ENCODE measurements around the gene RAB3A. TPM values are rescaled to one million over a fixed set of nuclear protein-coding genes. Genes with fewer than 3 reads are reported as not detected.

Gene RAB3A
- total and polyA plus RNA-seq, 9 of the 15 experiments (the other 6 are each of a cell fraction or from before 2014, with no cell fraction given) = 0.17 to 5.1 (median 0.90) TPM; not detected in 1

- no peak for TF ChIP-seq ZNF175 (CRISPR knock-in tag; IDR thresholded peaks at IDR 0.05; ENCODE audit: low read depth)
- no peak for TF ChIP-seq PHF21A (IDR thresholded peaks at IDR 0.05; ENCODE audit: borderline replicate concordance, low read depth)
- no peak for TF ChIP-seq IRF2 (CRISPR knock-in tag; IDR thresholded peaks at IDR 0.05)
- no peak for TF ChIP-seq ELF1 (tag; IDR thresholded peaks at IDR 0.05)
- TF ChIP-seq ZNF436 (CRISPR knock-in tag; IDR thresholded peaks at IDR 0.05) = no peak
- no peak for TF ChIP-seq CBFA2T2 (conservative IDR thresholded peaks at IDR 0.05)
- TF ChIP-seq, protein P1, sequence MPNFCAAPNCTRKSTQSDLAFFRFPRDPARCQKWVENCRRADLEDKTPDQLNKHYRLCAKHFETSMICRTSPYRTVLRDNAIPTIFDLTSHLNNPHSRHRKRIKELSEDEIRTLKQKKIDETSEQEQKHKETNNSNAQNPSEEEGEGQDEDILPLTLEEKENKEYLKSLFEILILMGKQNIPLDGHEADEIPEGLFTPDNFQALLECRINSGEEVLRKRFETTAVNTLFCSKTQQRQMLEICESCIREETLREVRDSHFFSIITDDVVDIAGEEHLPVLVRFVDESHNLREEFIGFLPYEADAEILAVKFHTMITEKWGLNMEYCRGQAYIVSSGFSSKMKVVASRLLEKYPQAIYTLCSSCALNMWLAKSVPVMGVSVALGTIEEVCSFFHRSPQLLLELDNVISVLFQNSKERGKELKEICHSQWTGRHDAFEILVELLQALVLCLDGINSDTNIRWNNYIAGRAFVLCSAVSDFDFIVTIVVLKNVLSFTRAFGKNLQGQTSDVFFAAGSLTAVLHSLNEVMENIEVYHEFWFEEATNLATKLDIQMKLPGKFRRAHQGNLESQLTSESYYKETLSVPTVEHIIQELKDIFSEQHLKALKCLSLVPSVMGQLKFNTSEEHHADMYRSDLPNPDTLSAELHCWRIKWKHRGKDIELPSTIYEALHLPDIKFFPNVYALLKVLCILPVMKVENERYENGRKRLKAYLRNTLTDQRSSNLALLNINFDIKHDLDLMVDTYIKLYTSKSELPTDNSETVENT (CRISPR knock-in tag; IDR thresholded peaks at IDR 0.05) = no peak
- no peak for TF ChIP-seq NR2C1 (IDR thresholded peaks at IDR 0.05)
- TF ChIP-seq NR2C1 (tag; IDR thresholded peaks at IDR 0.05) = no peak
- no peak for TF ChIP-seq MXI1 (IDR thresholded peaks at IDR 0.05; ENCODE audit: low read depth, low read length)
- TF ChIP-seq ZNF121 (CRISPR knock-in tag; conservative IDR thresholded peaks at IDR 0.05) = no peak
- TF ChIP-seq MAFF (IDR thresholded peaks at IDR 0.05; ENCODE audit: low read length) = no peak
- no peak for TF ChIP-seq TBL1XR1 (IDR thresholded peaks at IDR 0.05; ENCODE audit: low read length in 2 of 2)
- no peak for TF ChIP-seq ZNF77 (CRISPR knock-in tag; IDR thresholded peaks at IDR 0.05)
- no peak for TF ChIP-seq MEIS2 (IDR thresholded peaks at IDR 0.05; ENCODE audit: partially characterized antibody)
- TF ChIP-seq ZNF518B (CRISPR knock-in tag; IDR thresholded peaks at IDR 0.05) = no peak
- no peak for TF ChIP-seq SNIP1 (IDR thresholded peaks at IDR 0.05; ENCODE audit: low read depth)
- no peak for TF ChIP-seq ATF3 (IDR thresholded peaks at IDR 0.05)
- no peak for TF ChIP-seq ATF3 (CRISPR knock-in tag; conservative IDR thresholded peaks at IDR 0.05)
- TF ChIP-seq HDAC1 (IDR thresholded peaks at IDR 0.05) = no peak
- TF ChIP-seq TFAM (CRISPR knock-in tag; conservative IDR thresholded peaks at IDR 0.05) = no peak
- TF ChIP-seq, protein P2, sequence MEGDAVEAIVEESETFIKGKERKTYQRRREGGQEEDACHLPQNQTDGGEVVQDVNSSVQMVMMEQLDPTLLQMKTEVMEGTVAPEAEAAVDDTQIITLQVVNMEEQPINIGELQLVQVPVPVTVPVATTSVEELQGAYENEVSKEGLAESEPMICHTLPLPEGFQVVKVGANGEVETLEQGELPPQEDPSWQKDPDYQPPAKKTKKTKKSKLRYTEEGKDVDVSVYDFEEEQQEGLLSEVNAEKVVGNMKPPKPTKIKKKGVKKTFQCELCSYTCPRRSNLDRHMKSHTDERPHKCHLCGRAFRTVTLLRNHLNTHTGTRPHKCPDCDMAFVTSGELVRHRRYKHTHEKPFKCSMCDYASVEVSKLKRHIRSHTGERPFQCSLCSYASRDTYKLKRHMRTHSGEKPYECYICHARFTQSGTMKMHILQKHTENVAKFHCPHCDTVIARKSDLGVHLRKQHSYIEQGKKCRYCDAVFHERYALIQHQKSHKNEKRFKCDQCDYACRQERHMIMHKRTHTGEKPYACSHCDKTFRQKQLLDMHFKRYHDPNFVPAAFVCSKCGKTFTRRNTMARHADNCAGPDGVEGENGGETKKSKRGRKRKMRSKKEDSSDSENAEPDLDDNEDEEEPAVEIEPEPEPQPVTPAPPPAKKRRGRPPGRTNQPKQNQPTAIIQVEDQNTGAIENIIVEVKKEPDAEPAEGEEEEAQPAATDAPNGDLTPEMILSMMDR (IDR thresholded peaks at IDR 0.05 in 2 of 3, conservative IDR thresholded peaks at IDR 0.05 in 1 of 3; ENCODE audit: insufficient read depth in 2 of 3, low read depth in 1 of 3, low read length in 3 of 3) = peak; percentile 43 to 60 (median 47); a peak in 5 of 6 replicates
- no peak for TF ChIP-seq KDM4B (IDR thresholded peaks at IDR 0.05; ENCODE audit: borderline replicate concordance in 2 of 2, low read depth in 1 of 2)
Measured at GRCh38 chr19:18229474-18229873, 25.6 kb upstream of the RAB3A start (continued).
